Right hindlimb (tissue), 1 donor: ENCODE results near the gene SMTN.
"Not testable (repeated sequence)": the region's sequence is repeated elsewhere in the genome, so short reads cannot be mapped to it uniquely, and the experiment has no call there.

Experiments used
- DNase-seq: peaks from one replicate; pipeline ENCODE4 v3.0.0-alpha.2; 2018

Gene SMTN

DNA sequence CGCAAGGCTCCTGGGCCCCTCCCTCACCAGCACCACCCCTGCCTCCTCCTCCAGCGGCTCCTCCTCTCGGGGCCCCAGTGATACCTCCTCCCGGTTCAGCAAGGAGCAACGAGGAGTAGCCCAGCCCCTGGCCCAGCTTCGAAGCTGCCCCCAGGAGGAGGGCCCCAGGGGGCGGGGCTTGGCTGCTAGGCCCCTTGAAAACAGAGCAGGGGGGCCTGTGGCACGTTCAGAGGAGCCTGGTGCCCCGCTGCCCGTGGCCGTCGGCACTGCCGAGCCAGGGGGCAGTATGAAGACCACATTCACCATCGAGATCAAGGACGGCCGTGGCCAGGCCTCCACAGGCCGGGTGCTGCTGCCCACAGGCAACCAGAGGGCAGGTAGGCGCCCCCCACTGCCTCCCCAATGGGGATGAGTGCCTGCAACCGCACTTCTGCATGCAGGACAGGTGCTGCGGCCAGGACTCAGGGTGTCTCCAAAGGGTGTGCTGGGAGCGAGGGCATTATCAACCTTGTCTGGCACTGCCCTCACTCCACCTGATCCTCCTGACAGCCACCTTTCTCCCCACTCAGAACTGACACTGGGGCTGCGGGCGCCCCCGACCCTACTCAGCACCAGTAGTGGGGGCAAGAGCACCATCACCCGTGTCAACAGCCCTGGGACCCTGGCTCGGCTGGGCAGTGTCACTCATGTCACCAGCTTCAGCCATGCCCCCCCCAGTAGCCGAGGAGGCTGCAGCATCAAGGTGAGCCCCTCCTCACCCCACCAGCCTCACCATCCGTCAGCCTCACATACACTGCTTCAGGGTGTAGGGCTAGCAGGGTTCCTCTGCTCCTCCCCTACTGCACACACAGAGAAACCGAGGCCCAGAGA is 10.2 kb downstream of the SMTN start:
- DNase-seq = peak; percentile 31

DNA sequence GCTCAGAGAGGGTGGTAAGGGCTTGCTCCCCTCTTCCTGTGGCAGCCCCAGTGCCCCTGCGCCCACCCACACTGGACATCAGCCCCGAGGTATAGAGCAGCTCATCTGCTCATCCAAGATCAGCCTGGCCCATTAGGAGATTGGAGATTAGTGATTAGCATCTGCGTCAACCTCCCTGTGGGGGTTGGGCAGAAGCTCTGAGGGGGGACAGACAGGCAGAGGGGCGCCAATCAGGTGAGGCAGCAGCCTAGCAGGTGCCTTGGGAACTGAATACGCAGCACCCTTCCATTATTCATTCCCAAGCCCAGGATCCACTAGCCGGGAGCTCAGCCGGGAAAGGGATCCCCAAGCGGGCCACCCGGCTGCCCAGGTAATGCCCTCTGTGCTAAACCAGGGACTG is 11.0 kb downstream of the SMTN start:
- peak; percentile 9 for DNase-seq

DNA sequence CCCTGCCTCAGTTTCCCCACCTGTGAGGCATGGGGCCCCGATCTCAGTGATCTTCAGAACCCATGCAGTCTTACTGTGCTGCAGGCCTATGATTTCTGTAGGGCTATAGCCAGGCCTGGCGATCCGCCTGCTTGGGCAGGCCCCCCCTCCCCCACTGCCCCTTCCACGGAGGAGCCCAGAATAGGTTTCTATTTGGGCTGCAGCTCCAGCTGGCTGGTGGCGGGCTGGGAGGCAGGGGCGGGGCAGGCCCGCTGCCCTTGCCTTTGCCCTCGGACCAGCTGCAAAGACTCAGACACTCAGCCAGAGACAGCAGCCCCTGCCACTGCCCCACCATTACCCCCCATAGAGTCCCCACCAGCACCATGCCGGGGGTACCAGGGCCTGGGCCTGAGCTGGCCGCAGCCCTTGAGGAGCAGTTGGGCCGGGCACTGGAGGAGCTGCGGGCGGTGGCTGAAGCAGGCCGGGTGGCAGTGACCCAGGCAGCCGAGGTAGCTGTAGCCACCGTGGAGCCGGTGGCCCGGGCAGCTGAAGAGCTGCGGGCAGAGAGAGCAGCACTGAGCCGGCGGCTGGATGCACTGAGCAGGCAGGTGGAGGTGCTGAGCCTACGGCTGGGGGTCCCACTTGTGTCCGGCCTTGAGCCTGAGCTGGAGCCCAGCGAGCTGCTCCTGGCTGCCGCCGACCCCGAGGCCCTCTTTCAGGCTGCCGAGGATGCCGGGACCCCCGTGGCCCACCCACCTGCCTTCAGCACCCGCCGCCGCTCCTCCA is 12.2 kb downstream of the SMTN start:
- DNase-seq = peak; percentile 78

DNA sequence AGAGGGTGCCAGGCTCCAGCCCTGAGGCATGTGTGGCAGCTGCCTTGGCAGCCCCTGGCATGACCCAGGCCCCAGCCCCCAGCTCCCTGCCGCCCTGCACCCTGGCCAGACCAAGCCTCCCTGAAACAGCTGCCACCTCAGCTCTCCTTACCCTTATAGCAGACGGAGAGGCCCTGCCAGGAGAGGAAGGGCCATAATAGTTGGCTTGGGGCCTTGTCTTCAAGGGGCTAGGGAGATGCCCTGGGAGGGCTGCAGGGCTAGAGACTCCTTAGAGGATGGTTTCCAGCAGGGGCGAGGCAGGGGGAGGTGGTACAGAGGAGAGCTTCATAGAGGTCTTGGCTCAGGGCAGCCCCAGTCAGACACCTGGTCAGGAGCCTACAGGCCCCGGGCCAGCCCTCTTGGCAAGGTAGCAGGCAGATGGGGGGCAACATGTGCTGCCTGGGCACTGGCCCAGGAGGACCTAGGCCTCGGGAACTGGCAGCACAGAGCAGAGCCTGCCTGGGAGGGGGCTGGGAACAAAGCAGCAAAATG is 13.0 kb downstream of the SMTN start:
- peak; percentile 66 for DNase-seq

DNA sequence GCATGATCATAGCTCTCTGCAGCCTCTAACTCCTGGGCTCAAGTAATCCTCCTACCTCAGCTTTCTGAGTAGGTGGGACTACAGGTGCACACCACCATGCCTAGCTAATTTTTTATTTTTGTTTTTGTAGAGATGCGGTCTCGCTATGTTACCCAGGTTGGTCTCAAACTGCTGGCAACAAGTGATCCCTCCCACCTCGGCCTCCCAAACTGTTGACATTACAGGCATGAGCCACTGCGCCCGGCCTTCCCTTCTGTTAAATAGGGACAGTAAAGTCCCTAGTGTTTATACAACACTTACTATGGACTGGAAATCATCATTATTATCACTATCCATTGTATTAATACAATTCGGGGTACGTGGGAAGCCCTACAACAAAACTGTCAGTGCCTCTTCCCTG is 13.6 kb downstream of the SMTN start:
- DNase-seq = no peak

DNA sequence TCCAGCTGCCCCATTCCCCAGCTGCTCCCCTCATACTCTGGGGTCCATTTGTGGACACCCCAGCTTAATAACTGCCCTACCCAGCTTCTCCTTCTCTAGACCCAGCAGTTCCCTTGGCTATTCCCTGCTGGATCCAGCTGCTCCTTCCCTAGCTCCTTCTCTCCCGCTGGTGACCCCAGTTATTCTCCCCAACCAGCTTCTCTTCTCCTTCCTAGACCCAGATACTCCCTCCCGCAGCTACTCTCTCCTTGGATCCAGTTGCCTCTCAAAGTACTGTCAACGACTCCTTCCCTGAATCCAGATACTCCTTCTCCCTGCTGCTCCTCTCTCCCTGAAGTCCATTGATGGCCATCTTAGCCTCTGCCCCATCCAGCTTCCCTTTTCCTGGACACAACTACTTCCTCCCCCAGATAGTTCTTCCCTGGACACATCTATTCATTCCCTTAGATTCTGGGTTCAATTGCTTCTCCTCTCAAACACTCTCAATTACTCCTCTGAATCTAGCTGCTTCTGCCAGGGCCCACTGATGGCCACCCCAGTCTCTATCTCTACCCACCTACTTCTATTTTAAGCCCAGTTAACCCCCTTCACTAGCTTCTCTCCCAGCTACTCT is 14.6 kb downstream of the SMTN start:
- DNase-seq = no peak

DNA sequence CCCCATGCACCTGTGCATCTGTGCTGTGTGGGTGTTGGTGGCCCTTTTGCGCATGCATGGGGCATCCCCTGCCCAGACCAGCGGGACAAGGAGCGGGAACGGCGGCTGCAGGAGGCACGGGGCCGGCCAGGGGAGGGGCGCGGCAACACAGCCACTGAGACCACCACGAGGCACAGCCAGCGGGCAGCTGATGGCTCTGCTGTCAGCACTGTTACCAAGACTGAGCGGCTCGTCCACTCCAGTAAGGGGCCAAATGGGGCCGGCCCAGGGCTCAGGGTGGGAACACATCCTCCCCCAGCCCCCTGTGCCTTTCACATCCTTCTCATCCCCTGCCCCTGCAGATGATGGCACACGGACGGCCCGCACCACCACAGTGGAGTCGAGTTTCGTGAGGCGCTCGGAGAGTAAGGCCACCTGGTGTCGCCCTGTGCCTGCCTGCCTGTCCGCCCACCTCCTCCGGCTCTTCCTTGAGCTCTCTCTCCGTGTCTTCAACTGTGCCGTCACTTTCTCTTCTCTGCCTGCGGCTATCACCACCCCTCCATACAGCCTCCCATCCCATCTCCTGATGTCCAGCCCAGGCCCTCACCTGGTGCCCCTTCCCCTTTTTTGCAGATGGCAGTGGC is 15.7 kb downstream of the SMTN start:
- peak; percentile 27 for DNase-seq

DNA sequence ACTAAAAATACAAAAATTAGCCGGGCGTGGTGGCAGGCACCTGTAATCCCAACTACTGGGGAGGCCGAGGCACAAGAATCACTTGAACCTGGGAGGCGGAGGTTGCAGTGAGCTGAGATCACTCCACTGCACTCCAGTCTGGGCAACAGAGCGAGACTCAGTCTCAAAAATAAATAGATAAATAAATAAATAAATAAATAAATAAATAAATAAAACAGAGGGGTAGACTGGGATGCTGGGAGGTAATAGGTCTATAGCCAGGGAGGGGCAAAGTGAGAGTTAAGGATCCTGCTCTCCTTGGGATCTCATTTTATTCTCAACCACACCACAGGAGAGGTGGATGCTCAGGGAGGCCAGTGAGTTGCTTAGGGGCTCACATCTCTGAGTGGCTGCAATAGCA is 16.4 kb downstream of the SMTN start:
- DNase-seq = not testable (repeated sequence)

DNA sequence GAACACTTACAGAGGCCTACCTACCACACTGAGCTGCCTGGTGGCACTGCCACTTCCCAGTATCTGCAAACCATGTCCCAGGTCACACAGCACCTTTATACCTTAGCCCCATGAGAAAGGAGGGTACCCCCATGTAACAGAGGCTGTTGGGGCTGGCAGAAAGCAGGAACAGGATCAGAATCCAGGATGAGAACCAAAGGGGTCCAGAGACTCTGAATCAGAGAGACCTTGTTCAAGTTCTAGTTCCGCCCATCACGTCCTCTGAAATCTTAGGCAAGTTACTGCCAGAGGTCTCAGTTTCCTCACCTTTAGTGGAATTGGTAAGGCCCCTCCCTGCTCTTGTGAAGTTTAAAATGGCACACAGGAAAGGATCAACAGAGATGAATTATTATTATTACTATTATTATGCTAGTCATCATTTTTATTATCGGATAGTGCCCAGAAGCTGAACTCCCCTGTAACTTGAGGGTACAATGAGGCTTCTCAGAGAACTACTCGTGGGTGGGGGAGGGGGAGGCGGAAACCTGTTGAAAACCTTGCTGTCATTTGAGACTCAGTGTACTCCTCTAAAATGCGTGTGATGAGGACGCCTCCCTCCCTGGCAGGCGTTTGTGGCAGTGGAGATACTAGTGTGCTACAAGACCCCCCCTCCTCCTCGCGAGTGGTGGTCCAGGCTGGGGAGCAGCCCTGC is 17.0 kb downstream of the SMTN start:
- DNase-seq = peak; percentile 8

DNA sequence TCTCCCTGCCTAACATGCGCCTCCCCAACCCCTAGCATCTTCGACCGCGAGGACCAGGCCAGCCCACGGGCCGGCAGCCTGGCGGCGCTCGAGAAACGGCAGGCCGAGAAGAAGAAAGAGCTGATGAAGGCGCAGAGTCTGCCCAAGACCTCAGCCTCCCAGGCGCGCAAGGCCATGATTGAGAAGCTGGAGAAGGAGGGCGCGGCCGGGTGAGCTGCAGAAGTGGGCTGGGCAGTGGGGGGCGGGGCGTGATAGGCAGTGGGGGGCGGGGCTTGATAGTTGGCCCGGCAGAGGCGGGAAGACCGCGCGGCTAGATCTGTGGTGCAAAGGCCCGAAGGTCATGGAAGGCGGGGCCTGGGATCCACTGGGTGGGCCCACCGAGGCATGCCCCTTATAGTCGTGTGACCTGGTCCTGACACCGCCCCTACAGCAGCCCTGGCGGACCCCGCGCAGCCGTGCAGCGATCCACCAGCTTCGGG is 17.6 kb downstream of the SMTN start:
- DNase-seq = peak; percentile 48

DNA sequence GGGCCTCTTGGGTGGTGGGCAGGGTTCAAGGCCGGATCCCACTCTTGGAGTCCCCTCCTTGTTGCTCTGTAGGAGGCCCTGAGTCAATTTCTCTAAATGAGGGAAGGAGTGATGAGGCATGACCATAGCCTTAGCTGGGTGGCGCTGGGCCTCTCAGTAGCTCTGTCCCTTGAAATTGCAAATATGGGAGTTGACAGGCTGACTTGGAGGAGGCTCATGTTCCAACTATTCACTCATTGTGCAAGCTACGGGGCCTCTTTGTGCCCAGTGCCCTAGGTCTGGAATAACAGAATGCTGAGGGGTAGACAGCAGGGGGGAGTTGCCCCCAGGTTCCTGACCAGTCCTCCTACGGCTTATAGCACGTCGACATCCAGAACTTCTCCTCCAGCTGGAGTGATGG is 18.3 kb downstream of the SMTN start:
- DNase-seq = peak; percentile 7

DNA sequence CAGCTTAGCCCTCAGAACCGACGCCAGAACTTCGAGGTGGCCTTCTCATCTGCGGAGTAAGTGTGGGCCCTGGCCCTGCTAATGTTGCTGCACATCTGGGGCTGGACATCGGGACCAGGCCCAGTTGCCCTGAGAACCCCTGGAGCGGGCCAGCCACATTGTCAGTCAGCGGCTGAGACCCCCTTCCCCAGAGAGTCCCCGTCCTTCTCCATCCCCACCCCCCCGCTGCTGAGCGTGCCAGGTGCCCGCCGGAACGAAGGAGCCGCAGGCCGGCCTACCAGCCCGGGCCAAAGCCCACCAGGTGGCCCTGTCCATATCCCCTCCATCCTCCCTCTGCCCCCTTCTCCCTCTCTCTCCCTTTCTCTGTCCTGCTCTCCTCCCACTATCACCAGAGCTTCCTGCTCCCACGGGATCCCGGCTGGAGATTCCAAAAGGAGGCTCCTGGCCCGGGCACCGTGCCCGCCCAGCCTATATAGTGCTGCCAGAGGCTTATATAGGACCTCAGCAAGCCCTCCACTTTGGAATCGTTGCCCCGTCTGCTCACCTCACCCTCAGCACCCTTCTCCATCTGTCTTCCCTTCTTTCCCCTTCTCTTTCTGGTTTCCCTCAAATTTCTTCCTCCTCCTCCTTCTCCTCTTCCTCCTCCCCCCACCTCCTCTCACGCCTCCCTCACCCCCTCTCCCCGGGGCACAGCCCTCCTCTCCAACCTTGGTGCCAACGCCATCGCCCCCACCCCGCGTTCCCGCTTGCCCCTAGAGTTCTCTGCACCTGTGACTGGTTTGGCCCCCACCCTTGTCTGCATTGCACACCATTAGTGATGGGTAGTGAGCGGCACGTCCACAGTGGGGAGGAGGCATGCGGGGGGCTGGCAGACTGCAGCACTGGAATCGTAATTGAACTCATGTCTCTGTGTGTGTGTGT is 19.0 kb downstream of the SMTN start:
- DNase-seq = peak; percentile 27

DNA sequence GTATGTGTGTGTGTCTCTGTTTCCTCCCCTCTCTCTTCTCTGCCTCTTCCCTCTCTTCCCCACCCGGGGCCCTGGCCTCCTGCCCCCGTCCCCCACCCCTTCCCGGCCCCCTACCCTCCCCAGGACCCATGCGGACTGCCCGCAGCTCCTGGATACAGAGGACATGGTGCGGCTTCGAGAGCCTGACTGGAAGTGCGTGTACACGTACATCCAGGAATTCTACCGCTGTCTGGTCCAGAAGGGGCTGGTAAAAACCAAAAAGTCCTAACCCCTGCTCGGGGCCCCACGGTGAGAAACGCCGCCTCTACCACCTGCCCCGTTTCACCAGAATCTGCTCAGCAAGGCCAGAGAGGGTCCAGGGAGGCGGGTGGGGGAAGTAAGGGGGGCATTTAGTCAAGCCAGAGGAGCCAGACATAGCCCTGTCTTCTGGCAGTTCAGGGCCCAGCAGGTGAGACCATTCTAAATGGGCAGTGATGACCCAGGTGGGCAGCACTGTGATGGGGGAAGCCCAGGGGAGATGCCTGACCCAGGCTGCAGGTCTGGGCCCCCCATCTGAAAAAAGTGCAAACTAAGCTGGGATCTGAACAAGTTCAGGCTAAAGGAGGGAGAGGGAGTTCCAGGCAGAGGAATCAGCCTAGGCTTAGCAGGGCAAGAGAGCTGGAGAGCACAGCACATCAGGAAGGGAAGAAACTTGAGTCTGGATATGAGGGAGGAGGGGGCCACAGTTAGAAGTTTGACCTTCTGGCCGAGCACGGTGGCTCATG is 19.8 kb downstream of the SMTN start:
- DNase-seq = peak; percentile 15

DNA sequence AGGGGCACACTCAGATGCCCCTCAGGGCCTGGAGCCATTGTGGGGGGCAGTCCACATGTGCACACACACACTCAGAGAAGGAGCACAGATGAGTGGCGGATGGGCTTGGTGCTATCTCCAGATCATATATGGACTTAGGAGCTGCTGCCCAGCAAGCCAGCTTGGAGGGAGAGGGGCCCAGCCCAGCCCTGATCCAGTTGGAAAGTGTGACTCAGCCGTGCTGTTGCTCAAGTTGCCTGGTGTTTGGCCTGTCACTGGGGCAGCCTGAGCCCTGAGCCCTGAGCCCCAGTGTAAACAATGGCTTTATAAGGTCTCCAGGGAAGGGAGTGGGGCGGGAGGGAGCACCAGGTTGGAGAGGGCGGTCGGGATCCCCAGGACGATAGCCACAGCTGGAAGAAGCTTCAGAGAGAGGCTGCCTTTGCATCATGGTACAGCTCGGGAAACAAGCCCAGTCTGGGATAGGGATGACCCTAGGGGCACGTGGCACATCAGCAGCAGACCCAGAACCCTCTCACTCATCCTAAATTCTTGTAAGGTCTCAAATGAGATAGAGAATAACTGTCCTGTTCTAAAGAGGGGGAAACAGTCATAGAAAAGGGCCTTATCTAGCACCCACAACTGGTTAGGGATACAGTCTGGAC is 21.4 kb downstream of the SMTN start:
- peak; percentile 39 for DNase-seq

DNA sequence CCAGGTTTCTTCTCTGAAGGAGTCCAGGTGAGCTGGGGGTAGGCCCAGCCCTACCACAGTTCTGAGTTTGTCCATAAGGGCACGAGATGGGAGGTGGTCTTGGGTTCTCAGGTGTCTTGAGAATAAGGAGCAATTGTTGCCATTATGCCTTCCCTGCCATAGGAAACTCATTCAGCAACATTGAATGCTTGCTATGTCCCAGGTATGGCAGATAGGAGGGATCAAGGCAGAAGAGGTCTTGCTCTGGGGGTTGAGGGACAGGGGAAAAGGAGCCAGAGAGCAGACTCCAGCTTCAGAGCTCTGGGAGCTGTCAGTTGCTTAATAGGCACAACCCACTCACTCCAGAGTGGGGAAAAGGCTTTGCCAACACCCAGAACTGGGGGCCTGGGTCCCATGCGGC is 22.0 kb downstream of the SMTN start:
- DNase-seq = no peak

DNA sequence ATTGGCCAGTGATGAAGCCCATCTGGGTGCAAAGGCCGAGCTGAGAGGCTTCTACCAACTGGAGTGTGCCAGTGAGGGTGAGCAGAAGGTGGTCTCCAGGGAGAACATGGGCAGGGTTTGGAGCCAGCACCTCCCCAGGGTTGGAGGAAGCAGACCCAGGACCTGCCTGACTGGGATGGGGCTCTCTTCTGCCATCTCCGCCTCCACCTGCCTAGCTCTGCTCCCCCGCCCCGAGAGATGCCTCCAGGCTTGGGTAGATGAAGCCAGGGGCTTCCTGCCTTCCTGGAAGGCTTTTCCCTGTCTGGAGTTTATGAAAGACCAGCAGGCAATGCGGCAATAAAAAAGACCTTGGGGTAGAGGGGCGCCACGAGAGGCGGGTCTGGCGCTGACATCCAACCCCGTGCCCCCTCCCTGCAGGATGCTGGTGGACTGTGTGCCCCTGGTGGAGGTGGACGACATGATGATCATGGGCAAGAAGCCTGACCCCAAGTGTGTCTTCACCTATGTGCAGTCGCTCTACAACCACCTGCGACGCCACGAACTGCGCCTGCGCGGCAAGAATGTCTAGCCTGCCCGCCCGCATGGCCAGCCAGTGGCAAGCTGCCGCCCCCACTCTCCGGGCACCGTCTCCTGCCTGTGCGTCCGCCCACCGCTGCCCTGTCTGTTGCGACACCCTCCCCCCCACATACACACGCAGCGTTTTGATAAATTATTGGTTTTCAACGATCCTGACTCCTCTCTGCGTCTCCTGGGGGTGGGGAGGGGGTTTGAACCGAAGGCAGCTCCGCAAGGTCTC is 23.0 kb downstream of the SMTN start:
- peak; percentile 48 for DNase-seq

DNA sequence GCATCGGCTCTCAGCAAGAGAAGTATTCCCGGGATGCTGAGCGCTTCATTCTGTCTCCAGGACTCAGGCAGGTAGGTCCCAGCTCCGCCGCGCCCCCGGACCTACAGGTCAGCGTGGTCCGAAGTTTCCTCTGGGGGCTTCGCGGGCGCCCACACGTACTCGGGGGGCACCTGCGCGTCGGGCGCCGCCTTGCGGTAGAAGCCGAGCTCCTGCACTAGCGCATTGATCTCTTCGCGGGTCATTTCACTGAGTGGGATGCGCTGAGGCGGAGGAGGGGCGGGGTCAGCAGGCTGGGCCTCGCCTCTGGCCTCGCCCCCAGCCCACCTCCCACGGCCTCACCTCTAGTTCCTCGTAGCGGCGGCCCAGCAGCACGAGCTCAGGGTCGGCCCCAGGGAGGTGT is 23.8 kb downstream of the SMTN start:
- peak; percentile 59 for DNase-seq

DNA sequence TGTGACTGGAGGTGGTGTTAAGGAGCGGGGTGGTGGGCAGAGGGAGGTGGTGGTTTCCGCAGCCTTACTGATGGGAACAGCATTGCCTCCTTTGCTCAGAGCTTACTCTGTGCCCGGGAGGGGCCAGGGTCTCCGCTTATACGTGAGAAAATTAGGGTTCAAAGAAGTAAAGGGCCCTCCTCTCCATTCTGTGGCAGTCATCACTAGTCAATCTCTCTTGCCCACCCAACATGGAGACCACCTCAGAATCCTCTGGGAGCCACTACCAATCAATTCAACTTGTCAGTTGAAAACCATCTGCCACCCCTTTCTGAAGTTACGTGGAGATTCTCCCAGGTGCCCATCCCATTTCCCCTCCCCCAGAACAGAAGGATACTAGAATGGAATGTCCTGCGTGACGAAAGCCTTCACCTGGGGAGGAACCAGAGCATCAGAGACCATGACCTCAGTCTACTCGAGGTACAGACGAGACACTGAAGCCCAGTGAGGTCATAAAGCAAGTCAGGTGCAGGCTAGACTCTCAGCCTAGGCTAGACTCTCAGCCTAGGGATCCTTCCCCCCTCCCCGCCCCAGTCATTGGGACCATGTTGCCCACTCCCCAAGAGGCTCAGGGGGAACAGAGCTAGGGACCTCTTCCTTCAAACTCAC is 24.3 kb downstream of the SMTN start:
- DNase-seq = no peak
